GM06990 (cell line): ENCODE results near the gene NUP153.

Experiments
- DNase-seq: peaks from one replicate; pipeline ENCODE4 v3.0.0-alpha.2; 2011; ENCODE audit not compliant: insufficient read length; ENCODE audit errors: extremely low read depth
- H3K27me3 ChIP-seq: replicated peaks from 2 replicates; pipeline ENCODE4 v1.6.0; 2011; ENCODE audit warnings: low read length; ENCODE audit not compliant: control insufficient read depth, insufficient read depth
- H3K36me3 ChIP-seq: 2 replicates; pipeline ENCODE4 v1.5.1; 2011; ENCODE audit warnings: low read length; ENCODE audit not compliant: control insufficient read depth, insufficient read depth
- H3K4me3 ChIP-seq: replicated peaks from 2 replicates; pipeline ENCODE4 v1.5.1; 2011; ENCODE audit warnings: low read depth, mild to moderate bottlenecking, control low read depth, low read length
- CTCF ChIP-seq: IDR thresholded peaks from 2 replicates; pipeline ENCODE4 v1.5.1; 2011; ENCODE audit warnings: low read length, control low read depth, mild to moderate bottlenecking, inconsistent platforms; ENCODE audit not compliant: insufficient read depth, poor library complexity, severe bottlenecking

The NUP153 gene

GRCh38 chr6:17662585-17662984 lies 44.1 kb downstream of the NUP153 start:
- no peak for TF ChIP-seq CTCF
- Histone ChIP-seq H3K27me3 (no peaks in the 10 kb centered on the region), H3K4me3 (no peak overlapping the region), H3K36me3 (peaks cover 14% of the 10 kb centered on the region)
- DNase-seq = no peak

GRCh38 chr6:17656644-17657043 lies 50.1 kb downstream of the NUP153 start:
- Histone ChIP-seq H3K36me3 (peaks cover 12% of the 10 kb centered on the region), H3K27me3 (no peaks in the 10 kb centered on the region), H3K4me3 (no peak overlapping the region)
- TF ChIP-seq CTCF = no peak
- DNase-seq = no peak

GRCh38 chr6:17656092-17656491 lies 50.6 kb downstream of the NUP153 start:
- no peak for DNase-seq
- H3K36me3 ChIP-seq = peaks cover 10% of the 10 kb centered on the region

GRCh38 chr6:17653198-17653882 lies 53.4 kb downstream of the NUP153 start:
- Histone ChIP-seq H3K36me3 (peaks cover 11% of the 10 kb centered on the region), H3K4me3 (no peak overlapping the region)
- no peak for DNase-seq

More at GRCh38 chr6:17656092-17656491, 50.6 kb downstream of the NUP153 start:
- Histone ChIP-seq H3K4me3 (no peak overlapping the region), H3K27me3 (no peaks in the 10 kb centered on the region)
- no peak for TF ChIP-seq CTCF

GRCh38 chr6:17650656-17651309 lies 55.9 kb downstream of the NUP153 start:
- Histone ChIP-seq H3K27me3 (no peaks in the 10 kb centered on the region), H3K36me3 (peaks cover 8% of the 10 kb centered on the region), H3K4me3 (no peak overlapping the region)
- no peak for DNase-seq
- TF ChIP-seq CTCF = no peak

More at GRCh38 chr6:17653198-17653882, 53.4 kb downstream of the NUP153 start:
- H3K27me3 ChIP-seq = no peaks in the 10 kb centered on the region
- TF ChIP-seq CTCF = no peak
